DND-41 (cell line): ENCODE data around the gene CD74.

Experiments
- ATAC-seq: fragments of 200-7000 bp; cut with Tn5 transposase; 3 replicates; pipeline ENCODE4 v1.9.1; 2021; ENCODE audit warnings: low read depth; ENCODE audit not compliant: insufficient read depth
- DNase-seq: peaks from one replicate; pipeline ENCODE4 v3.0.0-alpha.2; 2020
- H2AFZ ChIP-seq: 2 replicates; pipeline ENCODE4 v1.6.0; 2012; ENCODE audit warnings: low read depth, low read length
- H3K27ac ChIP-seq: 2 replicates; pipeline ENCODE4 v1.5.1; 2012; ENCODE audit warnings: low read length, inconsistent platforms
- H3K27me3 ChIP-seq: fragments of 200-600 bp; sonication (generic); 2 replicates; pipeline ENCODE4 v1.6.0; 2012; ENCODE audit warnings: low read length, mild to moderate bottlenecking, inconsistent platforms; ENCODE audit not compliant: insufficient read depth, poor library complexity
- H3K36me3 ChIP-seq: 2 replicates; pipeline ENCODE4 v1.5.1; 2012; ENCODE audit warnings: low read length, inconsistent platforms; ENCODE audit not compliant: insufficient read depth
- H3K4me1 ChIP-seq: 2 replicates; pipeline ENCODE4 v1.5.1; 2012; ENCODE audit warnings: mild to moderate bottlenecking, low read length; ENCODE audit not compliant: insufficient read depth
- H3K4me2 ChIP-seq: 2 replicates; pipeline ENCODE4 v1.6.0; 2012; ENCODE audit warnings: mild to moderate bottlenecking, moderate library complexity, low read length, inconsistent platforms; ENCODE audit not compliant: insufficient read depth
- H3K4me3 ChIP-seq, 2 experiments: fragments of 200-600 bp in 1 of 2; shearing (Covaris generic) in 1 of 2; 2 replicates each; pipeline ENCODE4 v1.5.1; 2012 to 2016; ENCODE audit warnings: inconsistent platforms in 2 of 2, low read length in 2 of 2, mild to moderate bottlenecking in 2 of 2, low read depth in 1 of 2, moderate library complexity in 1 of 2
- H3K79me2 ChIP-seq: 2 replicates; pipeline ENCODE4 v1.6.0; 2012; ENCODE audit warnings: low read length, inconsistent platforms; ENCODE audit not compliant: insufficient read depth
- H3K9ac ChIP-seq: 2 replicates; pipeline ENCODE4 v1.6.0; 2012; ENCODE audit warnings: low read depth, mild to moderate bottlenecking, inconsistent platforms, low read length, moderate library complexity
- H3K9me3 ChIP-seq: 2 replicates; pipeline ENCODE4 v1.5.1; 2012; ENCODE audit warnings: low read length, moderate library complexity, mild to moderate bottlenecking, inconsistent platforms; ENCODE audit not compliant: insufficient read depth, severe bottlenecking
- H4K20me1 ChIP-seq: 2 replicates; pipeline ENCODE4 v1.6.0; 2012; ENCODE audit warnings: low read length; ENCODE audit not compliant: insufficient read depth
- CTCF ChIP-seq: IDR thresholded peaks from 2 replicates; pipeline ENCODE4 v1.5.1; 2012; ENCODE audit warnings: borderline replicate concordance, low read length, moderate library complexity, mild to moderate bottlenecking; ENCODE audit not compliant: poor library complexity, severe bottlenecking; ENCODE audit errors: extremely low read depth
- EZH2 ChIP-seq: IDR thresholded peaks from 3 replicates; pipeline ENCODE4 v1.6.1; 2012; ENCODE audit warnings: borderline replicate concordance, low read depth, mild to moderate bottlenecking, moderate library complexity, low read length, inconsistent platforms; ENCODE audit not compliant: severe bottlenecking

Gene CD74

GRCh38 chr5:150397146-150397781 lies 15.4 kb downstream of the CD74 start:
- TF ChIP-seq CTCF (no peak), EZH2 (no peak)
- H2AFZ ChIP-seq, result no peak overlapping the region

DNA sequence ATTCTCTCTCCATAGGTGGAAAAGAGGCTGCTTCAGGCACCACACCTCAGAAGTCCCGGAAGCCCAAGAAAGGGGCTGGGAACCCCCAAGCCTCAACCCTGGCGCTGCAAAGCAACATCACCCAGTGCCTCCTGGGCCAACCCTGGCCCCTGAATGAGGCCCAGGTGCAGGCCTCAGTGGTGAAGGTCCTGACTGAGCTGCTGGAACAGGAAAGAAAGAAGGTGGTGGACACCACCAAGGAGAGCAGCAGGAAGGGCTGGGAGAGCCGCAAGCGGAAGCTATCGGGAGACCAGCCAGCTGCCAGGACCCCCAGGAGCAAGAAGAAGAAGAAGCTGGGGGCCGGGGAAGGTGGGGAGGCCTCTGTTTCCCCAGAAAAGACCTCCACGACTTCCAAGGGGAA lies 16.4 kb downstream of the CD74 start:
- Histone ChIP-seq H3K27ac (no peak overlapping the region), H3K36me3 (peaks cover 94% of the 10 kb centered on the region), H3K4me1 (no peaks in the 10 kb centered on the region), H3K9me3 (no peaks in the 10 kb centered on the region), H3K79me2 (no peaks in the 10 kb centered on the region), H3K27me3 (no peaks in the 10 kb centered on the region), H4K20me1 (no peaks in the 10 kb centered on the region; the same call in 1 of the 2 replicates), H3K4me3 (no peak overlapping the region), H3K4me2 (no peak overlapping the region), H3K9ac (no peak overlapping the region), H2AFZ (no peak overlapping the region)
- no peak for DNase-seq
- no peak for ATAC-seq
- TF ChIP-seq EZH2 (no peak), CTCF (no peak)

More at GRCh38 chr5:150397146-150397781, 15.4 kb downstream of the CD74 start:
- ATAC-seq, result no peak
- Histone ChIP-seq H3K4me1 (no peaks in the 10 kb centered on the region), H3K79me2 (no peaks in the 10 kb centered on the region), H3K9me3 (no peaks in the 10 kb centered on the region), H3K4me3 (no peak overlapping the region), H3K9ac (no peak overlapping the region), H3K4me2 (no peak overlapping the region), H3K27ac (no peak overlapping the region), H3K36me3 (peaks cover 84% of the 10 kb centered on the region), H4K20me1 (no peaks in the 10 kb centered on the region; the same call in 1 of the 2 replicates), H3K27me3 (no peaks in the 10 kb centered on the region)
- DNase-seq, result no peak

- Histone ChIP-seq H3K4me1 (no peaks in the 10 kb centered on the region), H3K4me3 (no peak overlapping the region), H2AFZ (no peak overlapping the region), H3K27ac (no peak overlapping the region), H3K27me3 (no peaks in the 10 kb centered on the region), H3K9me3 (no peaks in the 10 kb centered on the region), H4K20me1 (no peaks in the 10 kb centered on the region; the same call in 1 of the 2 replicates), H3K4me2 (no peak overlapping the region), H3K9ac (no peak overlapping the region), H3K36me3 (peaks cover 94% of the 10 kb centered on the region), H3K79me2 (no peaks in the 10 kb centered on the region)
- ATAC-seq (no peak), DNase-seq (no peak)
- TF ChIP-seq CTCF, result no peak
- no peak for TF ChIP-seq EZH2
Measured at GRCh38 chr5:150395688-150395975, 17.1 kb downstream of the CD74 start.

- no peak overlapping the region for H3K27ac ChIP-seq
- no peaks in the 10 kb centered on the region for H3K27me3 ChIP-seq
- no peak for DNase-seq
- H2AFZ ChIP-seq, result no peak overlapping the region
- H3K36me3 ChIP-seq, result peaks cover 93% of the 10 kb centered on the region
- no peaks in the 10 kb centered on the region for H3K9me3 ChIP-seq
- no peak for ATAC-seq
- H3K4me2 ChIP-seq, result no peak overlapping the region
- no peaks in the 10 kb centered on the region; the same call in 1 of the 2 replicates for H4K20me1 ChIP-seq
- H3K4me3 ChIP-seq, result no peak overlapping the region
- TF ChIP-seq EZH2 (no peak), CTCF (no peak)
- H3K9ac ChIP-seq, result no peak overlapping the region
- H3K4me1 ChIP-seq, result no peaks in the 10 kb centered on the region
- no peaks in the 10 kb centered on the region for H3K79me2 ChIP-seq
Measured at GRCh38 chr5:150394912-150395687, 17.6 kb downstream of the CD74 start.
